Measurements from ENCODE around the gene SRGAP3. TPM values are rescaled to one million over a fixed set of nuclear protein-coding genes. Genes with fewer than 3 reads are reported as not detected.

Gene SRGAP3
- total RNA-seq, 2 experiments from 2014 or later = 1.8 to 2.5 TPM

- ChIA-PET POLR2A (no interaction called here), CTCF (no interaction called here)
- no peaks in the 10 kb centered on the region for H3K4me1 Mint-ChIP-seq (ENCODE audit: low read depth)
- no peak overlapping the region for H3K4me3 Mint-ChIP-seq
- H3K9me3 Mint-ChIP-seq = peaks cover under 1% of the 10 kb centered on the region
- TF ChIP-seq CTCF (IDR thresholded peaks at IDR 0.05) = no peak
- no peak for DNase-seq
- no peaks in the 10 kb centered on the region for H3K27me3 Mint-ChIP-seq
- H3K36me3 Mint-ChIP-seq (ENCODE audit: low read depth) = no peaks in the 10 kb centered on the region
- no peak for ATAC-seq
- intact Hi-C loops (cut with micrococcal nuclease) = no loop called here
- no peak overlapping the region for H3K27ac Mint-ChIP-seq
Observed at GRCh38 chr3:9156604-9157003, 92.8 kb downstream of the SRGAP3 start.

GRCh38 chr3:9155028-9155427, 94.4 kb downstream of the SRGAP3 start:
- ATAC-seq (no peak), DNase-seq (no peak)
- Mint-ChIP-seq H3K4me3 (no peak overlapping the region), H3K9me3 (peaks cover 13% of the 10 kb centered on the region), H3K36me3 (ENCODE audit: low read depth) (peaks cover 6% of the 10 kb centered on the region), H3K27ac (no peak overlapping the region), H3K4me1 (ENCODE audit: low read depth) (no peaks in the 10 kb centered on the region), H3K27me3 (no peaks in the 10 kb centered on the region)
- intact Hi-C loops (cut with micrococcal nuclease) = no loop called here
- POLR2A ChIA-PET = no interaction called here
- CTCF ChIA-PET = no interaction called here
- TF ChIP-seq CTCF (IDR thresholded peaks at IDR 0.05) = no peak

GRCh38 chr3:9153904-9154619, 95.4 kb downstream of the SRGAP3 start:
- ChIA-PET POLR2A (interaction anchor here (0.6 kb wide), 1 partner anchor 16 kb away, joined by 3 read pairs; no protein-coding TSS in a partner anchor), CTCF (no interaction called here)
- Mint-ChIP-seq H3K4me1 (ENCODE audit: low read depth) (no peaks in the 10 kb centered on the region), H3K27me3 (peaks cover 2% of the 10 kb centered on the region), H3K27ac (no peak overlapping the region), H3K36me3 (ENCODE audit: low read depth) (peaks cover 6% of the 10 kb centered on the region), H3K9me3 (peaks cover 13% of the 10 kb centered on the region), H3K4me3 (no peak overlapping the region)
- intact Hi-C loops (cut with micrococcal nuclease) = no loop called here
- DNase-seq = no peak
- no peak for ATAC-seq
- TF ChIP-seq CTCF (IDR thresholded peaks at IDR 0.05) = no peak

GRCh38 chr3:9151240-9151639, 98.2 kb downstream of the SRGAP3 start:
- DNase-seq = no peak

More at GRCh38 chr3:9151240-9151639, 98.2 kb downstream of the SRGAP3 start:
- POLR2A ChIA-PET = no interaction called here
- no peaks in the 10 kb centered on the region for H3K4me1 Mint-ChIP-seq (ENCODE audit: low read depth)
- peaks cover 13% of the 10 kb centered on the region for H3K9me3 Mint-ChIP-seq
- intact Hi-C loops (cut with micrococcal nuclease) = no loop called here
- peaks cover 6% of the 10 kb centered on the region for H3K36me3 Mint-ChIP-seq (ENCODE audit: low read depth)
- peaks cover 2% of the 10 kb centered on the region for H3K27me3 Mint-ChIP-seq
- no peak for ATAC-seq
- TF ChIP-seq CTCF (IDR thresholded peaks at IDR 0.05) = no peak
- CTCF ChIA-PET = no interaction called here
- no peak overlapping the region for H3K27ac Mint-ChIP-seq
- no peak overlapping the region for H3K4me3 Mint-ChIP-seq

All from activated CD8-positive, alpha-beta T cell treated with anti-CD3 and anti-CD28 coated beads for 36 hours (primary cell).